ENCODE measurements around the gene PDE4D.

The PDE4D gene

GRCh38 chr5:59348189-59348588 lies 545.3 kb downstream of the PDE4D start:
- DNase-seq, result no peak

- DNase-seq, result no peak
Observed at GRCh38 chr5:59346982-59347381, 546.5 kb downstream of the PDE4D start.

DNA sequence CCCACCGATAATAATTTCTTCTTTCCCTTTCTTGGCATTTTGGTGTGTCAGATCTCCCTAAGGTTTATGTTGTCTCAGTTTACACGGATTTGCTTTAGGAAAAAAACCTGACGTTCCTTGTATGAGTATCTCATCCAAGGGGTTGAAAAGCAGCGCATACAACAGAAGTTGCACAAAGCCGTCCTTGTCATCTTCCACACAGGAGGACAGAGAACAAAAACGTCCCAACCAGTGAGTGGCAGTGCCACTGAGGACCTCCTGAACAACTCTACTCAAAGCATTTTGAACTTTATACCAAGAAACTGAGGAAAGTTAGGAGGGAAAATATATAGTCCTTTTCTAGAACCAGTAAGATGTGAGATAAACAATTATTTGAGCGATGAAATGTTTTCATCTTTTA lies 547.0 kb downstream of the PDE4D start:
- no peak for DNase-seq

DNA sequence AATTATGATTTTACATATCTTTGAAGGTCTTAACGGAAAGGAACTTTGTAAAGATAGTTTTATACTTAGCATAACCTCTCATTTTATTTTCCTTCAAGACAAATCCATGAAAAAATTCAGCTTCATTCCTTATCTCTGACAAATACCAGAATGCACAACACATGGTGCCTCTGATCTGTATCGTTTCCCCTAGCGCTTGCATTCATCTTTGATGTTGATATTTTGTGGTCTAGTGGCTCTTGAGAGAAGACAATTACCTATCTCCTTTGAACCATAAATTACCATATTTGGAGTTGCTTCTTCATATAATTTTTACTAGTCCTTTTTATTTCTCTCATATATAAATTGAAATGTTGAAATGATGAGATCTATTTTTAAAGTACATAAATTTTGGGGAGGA lies 551.3 kb downstream of the PDE4D start:
- no peak for DNase-seq

DNA sequence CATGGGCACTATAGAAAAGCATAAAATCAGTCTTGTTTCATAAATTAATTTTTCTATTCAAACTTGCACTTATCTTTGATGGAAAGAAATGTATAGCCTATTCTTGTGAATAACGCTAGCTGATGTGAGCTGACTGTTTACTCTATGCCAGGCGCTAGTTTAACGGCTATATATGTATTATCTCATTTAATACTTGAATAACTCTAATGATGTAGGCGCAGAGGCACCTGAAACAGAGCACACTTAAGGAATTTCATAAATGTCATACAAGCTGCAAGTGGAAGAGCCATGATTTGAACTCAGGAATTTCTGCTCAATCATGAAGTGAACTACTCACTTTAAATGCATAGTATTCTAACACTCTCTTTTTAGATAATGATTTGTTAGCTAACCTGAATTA lies 551.8 kb downstream of the PDE4D start:
- DNase-seq, result no peak

DNA sequence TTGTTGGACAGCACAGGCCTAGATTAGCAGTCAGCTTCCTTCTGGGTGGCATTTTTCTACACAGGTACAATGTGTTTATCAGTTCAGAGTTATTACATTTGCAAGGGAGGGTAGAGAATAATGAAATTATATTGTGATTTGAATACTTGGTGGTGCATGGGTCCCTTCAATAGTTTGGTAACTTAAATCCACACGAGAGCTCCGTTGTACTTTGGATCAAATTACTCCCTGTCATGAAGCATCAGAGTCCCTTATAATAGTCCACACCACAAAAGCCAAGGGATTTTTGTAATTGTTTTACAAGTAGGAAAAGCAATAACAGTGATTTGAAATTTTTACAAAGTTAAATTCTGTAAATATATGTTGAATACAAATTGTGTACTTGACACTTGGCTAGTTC lies 552.4 kb downstream of the PDE4D start:
- DNase-seq, result no peak

DNA sequence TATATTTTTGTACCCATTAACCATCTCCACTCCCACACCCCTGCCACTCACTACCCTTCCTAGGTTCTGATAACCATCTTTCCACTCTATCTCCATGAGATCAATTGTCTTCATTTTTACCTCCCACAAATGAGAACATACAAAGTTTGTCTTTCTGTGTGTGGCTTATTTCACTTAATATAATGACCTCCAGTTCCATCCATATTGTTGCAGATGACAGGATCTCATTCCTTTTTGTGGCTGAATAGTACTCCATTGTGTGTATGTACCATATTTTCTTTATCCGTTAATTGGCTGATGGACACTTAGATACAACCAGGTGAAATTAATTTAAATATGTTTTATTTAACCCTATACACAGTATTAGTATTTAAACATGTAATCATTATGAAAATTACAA lies 552.9 kb downstream of the PDE4D start:
- DNase-seq, result no peak

- DNase-seq, result no peak
Observed at GRCh38 chr5:59337240-59337639, 556.3 kb downstream of the PDE4D start.

GRCh38 chr5:59335544-59335943 lies 558.0 kb downstream of the PDE4D start:
- no peak for DNase-seq

- no peak for DNase-seq
Observed at GRCh38 chr5:59333416-59333815, 560.1 kb downstream of the PDE4D start.

- DNase-seq, result no peak
Observed at GRCh38 chr5:59332236-59332973, 561.1 kb downstream of the PDE4D start.

DNA sequence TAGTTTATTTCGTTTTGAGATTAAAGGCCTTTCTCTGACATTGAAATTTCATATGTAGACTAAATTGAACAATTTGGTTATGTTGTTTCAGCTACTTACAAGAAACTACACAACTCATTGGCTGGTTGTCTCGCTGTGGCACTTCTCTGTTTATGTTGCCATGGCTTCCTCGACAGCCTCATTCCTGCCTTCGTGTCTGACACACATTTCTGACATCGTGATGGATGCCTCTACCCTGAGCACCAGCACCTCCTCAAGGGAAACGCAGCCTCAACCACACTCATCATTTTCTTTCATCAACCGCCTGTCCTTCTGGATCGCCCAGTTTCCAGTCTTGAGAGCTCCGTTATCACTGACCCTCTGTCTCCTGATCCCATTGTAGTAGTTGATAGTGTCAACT lies 562.8 kb downstream of the PDE4D start:
- no peak for DNase-seq

DNA sequence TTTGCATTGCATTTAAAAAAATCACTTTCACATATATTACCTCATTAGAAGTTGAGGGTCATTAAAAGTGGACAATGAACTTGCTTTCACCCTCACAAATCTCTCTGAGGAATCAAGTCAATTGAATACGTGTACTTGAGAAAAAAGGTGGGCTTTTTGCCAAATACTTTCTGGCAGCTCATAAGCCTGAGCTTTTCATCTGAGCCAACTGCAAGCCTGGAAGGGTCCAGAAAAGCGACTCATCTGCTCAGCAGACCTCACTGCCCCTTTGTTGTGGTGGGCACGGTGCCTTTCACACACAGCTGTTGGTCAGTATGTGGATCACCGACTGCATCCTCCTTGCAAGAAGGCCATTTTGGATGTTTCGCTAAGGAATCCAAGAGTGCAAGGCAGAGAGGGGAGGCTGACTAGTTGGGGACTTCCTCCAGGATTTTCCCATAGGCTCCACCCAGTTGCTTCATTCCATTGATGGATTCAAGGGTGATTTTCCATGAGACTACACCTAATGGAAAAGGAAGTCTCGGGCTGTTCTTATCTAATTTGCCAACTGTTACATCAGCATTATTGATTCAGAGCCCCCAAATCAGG lies 564.7 kb downstream of the PDE4D start:
- peak; percentile 31 for DNase-seq

DNA sequence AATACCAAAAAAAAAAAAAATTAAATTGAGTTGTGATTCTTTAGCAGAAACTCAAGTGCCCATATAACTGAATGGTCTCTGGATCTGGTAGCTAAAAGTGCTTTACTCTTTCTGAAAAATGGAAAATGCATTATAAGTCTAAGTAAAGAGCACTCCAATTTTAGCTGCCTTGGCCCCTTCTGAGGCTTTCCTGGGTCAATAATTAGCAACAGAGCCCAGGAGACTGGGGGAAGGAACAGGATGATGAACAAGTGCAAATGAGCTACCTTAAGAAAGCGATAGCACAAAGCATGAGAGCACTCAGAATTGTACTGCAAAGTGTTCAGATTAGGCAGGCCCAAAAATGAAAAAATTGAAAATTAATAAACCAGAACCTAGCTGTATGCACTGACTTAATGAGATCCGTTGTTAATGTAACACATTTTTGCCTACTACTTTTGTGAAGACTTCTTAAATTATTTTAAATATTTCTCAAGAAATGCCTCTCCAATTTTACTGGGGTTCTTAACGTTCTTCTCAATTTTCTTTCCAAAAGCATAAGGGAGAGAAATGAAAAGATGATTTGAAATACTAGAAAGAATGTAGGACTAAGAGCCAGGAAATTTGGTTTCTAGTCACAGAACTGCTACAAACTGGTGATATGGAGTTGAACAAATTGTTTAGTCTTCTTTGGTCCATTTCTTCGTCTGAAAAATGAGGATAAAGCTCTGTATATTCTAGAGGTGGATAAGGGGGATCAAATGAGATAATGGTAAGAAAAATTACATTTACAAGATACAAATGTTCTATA lies 566.1 kb downstream of the PDE4D start:
- DNase-seq, result no peak

GRCh38 chr5:59326596-59326995 lies 566.9 kb downstream of the PDE4D start:
- no peak for DNase-seq

DNA sequence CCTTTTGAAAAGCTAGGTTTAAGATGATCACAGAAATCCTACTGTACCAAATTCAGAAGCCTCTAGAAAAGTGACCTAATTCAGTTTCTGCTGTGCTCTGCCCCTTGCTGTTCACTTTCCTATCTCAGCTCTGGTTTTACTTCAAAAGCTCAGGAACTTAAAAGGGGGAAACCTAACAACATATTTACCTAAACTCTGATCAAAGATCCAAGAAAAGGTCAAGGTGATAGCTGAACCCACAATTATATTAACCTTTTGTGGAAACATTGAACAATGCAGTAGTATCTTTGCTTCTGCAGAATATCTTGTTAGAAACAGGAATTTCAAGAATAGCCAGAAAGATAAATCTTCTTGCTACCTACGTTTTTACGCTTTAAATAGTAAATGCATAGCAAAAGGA lies 568.5 kb downstream of the PDE4D start:
- no peak for DNase-seq

- DNase-seq, result no peak
Observed at GRCh38 chr5:59322894-59323293, 570.6 kb downstream of the PDE4D start.

DNA sequence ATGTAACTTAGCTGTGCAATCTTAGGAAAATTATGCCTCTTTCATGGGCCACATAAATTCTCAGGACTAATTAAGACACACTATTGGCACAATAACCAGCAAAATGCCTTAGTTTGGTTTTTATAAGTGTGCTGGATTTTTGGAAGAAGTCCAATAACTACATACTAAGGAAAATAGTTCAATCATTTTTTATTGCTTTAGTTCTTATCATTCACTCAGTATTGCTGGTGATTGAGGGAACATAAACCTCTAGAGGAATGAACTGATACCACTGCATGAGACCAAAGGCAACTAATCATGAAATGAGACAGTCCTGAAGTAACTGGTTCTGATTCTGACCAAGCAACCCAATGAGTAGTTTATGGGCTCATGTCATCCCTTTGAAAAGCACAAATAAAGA lies 571.5 kb downstream of the PDE4D start:
- no peak for DNase-seq

DNA sequence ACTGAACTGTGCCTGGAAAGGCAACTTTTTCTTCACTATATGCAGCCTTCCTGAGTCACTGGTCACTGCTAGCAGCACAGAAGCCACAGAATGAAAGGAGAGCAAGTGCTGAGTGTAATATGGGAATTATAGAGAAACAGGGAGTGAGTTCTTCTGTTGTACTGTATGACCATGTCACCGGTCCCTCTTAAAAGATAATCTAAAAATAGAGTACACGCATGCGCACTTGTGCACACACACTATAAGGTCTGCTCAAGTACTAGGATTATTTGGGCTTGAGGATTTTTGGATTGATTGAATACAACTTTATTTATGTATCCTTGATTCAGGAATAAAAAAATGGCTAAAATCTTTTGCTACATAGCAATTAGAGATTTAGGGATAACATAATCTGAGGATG lies 571.9 kb downstream of the PDE4D start:
- DNase-seq, result no peak

DNA sequence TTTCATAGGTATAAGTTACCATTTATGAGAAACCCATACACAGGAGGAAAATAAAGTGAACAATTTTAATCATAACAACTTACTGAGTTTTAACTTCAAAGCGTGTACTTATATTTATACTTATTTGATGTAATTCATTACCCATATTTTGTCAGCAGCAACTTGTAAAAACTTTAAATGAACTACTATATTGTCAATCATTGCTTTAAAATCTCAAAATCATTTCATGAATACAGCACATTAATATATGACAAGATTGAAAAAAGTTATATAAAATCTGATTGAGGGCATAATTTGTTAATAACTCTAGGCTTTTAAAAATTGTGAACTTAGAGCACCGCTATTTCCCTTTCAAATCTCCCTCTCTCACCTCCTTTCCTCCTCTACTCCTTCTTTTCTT lies 573.1 kb downstream of the PDE4D start:
- DNase-seq, result no peak

DNA sequence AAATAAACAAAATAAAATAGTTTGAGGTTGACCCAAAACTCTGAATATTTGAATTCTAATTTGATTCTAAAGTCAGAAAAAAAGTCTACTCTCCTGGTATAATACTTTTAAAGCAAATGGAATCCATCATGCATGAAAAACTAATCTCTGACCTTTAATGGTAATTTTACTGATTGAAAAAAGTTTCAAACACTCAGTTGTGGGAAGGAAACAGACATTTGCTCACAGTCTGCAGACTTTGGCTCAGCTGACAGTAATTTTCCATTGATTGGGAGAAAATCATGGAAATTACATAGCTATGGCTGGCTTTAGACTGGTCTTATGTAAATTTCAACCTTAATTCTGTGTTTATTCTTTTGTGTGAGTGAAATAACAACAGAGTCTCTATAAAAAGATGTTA lies 574.3 kb downstream of the PDE4D start:
- DNase-seq, result no peak

DNA sequence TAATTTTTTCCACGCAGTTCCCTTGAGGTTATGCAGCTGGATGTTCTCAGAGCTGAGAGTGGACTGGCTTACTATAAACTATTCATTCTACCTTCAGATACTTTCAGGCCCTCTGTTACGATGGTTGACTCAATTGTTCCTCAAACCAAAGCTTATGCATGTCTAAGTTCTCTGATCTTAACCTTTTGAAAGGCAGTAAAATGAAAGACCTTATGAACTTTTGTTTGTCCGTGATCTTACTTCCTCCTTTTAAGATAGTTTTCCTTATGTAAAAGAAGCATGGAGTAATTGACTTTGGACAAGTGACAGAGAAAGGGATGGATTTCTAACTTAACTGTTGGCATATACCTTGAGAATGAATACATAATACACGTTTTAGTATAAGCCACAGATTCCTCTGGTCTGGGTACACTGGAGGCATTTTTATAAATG lies 575.7 kb downstream of the PDE4D start:
- no peak for DNase-seq

DNA sequence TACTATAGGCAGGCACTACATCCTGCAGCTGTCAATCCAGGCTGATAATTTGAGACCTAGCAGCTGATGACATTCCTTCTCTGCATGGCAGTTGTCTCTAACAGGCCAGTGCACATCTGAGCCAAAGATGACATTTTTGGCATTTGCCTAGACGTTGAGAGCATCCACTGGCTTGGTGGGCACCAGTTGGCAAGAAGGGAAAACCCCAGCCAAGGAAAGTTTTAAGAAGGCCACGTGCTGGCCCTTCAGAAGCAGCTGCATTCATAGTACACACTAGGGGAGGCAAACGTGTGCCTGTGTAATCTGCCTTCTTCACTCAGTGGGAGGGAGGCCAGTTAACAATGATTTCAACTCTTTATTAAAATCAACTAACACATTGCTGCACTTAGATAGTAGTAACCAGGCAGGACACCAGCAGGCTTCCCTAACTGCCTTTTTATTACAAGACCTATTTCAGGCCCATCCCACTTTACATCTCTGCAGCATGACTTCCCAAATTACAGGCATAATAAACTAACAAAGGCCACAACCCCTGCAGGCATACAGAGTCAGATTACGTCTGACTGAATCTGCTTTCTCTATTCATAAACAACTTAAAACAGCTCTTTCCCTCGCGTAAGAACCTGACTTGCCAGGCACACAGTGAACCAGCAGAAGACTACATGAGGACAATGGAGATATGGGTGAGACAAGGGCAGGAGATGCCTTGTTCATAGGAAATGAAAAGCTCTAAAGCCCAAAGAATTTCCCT lies 576.3 kb downstream of the PDE4D start:
- no peak for DNase-seq
